Activated CD4-positive, alpha-beta T cell treated with anti-CD3 and anti-CD28 coated beads, Interleukin-2, amount 10 ng/mL, durations not matched to agents 7 days and 5 days (primary cell): Measurements from ENCODE around the gene GTF3C6. TPM values are rescaled to one million over a fixed set of nuclear protein-coding genes. Genes with fewer than 3 reads are reported as not detected.
A peak's percentile ranks its signal among the peaks of the same experiment; 100 is the strongest.
"Not testable (repeated sequence)": the region's sequence is repeated elsewhere in the genome, so short reads cannot be mapped to it uniquely, and the experiment has no call there.

Source experiments
- CTCF ChIA-PET: fragments of 350-600 bp; sonication (Branson Sonifier 250); formaldehyde crosslinking; loops from one replicate; lab custom pipeline; 2021; ENCODE audit warnings: antibody characterized with exemption; lab: Charles Lee
- POLR2A ChIA-PET: fragments of 350-600 bp; sonication (Branson Sonifier 250); formaldehyde crosslinking; loops from one replicate; lab custom pipeline; 2021; ENCODE audit warnings: antibody characterized with exemption; lab: Charles Lee
- DNase-seq: peaks from one replicate; pipeline ENCODE4 v3.0.0-alpha.2; 2020
- H3K27ac Mint-ChIP-seq: one replicate; pipeline ENCODE4 v1.8.0; 2021; ENCODE audit warnings: mild to moderate bottlenecking, moderate library complexity, mixed read lengths
- H3K27me3 Mint-ChIP-seq: one replicate; pipeline ENCODE4 v1.8.0; 2021; ENCODE audit warnings: mixed read lengths
- H3K36me3 Mint-ChIP-seq: one replicate; pipeline ENCODE4 v1.8.0; 2021; ENCODE audit warnings: low read depth, mixed read lengths
- H3K4me1 Mint-ChIP-seq: one replicate; pipeline ENCODE4 v1.8.0; 2021; ENCODE audit warnings: mixed read lengths
- H3K4me3 Mint-ChIP-seq: one replicate; pipeline ENCODE4 v1.8.0; 2021; ENCODE audit warnings: mild to moderate bottlenecking, moderate library complexity, mixed read lengths
- H3K9me3 Mint-ChIP-seq: one replicate; pipeline ENCODE4 v1.8.0; 2021; ENCODE audit warnings: mixed read lengths
- total RNA-seq, 2 experiments: library from RNA; stranded (reverse); gene quantifications; one replicate each; pipeline ENCODE4 v1.2.3, GENCODE V29; 2021

Gene GTF3C6
- total RNA-seq, 2 experiments from 2014 or later, result 85.9 to 98.7 TPM

DNA sequence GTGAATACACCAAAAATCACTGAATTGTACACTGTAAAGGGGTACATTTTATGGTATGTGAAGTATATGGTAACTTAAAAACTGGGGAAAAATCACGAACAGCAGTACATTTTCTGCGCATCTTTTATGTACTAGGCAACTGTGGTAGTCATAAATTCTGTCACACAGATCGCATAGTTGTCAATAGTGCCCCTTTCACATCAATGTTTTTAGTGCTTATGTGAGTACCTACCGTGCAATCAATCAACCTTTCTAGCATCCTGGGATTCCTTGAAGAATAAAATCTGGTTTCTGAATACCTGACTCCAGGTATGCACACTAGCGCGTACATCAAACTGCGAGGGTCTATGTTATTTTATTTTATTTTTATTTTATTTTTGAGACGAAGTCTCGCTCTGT, 22.7 kb downstream of the GTF3C6 start:
- peaks cover 33% of the 10 kb centered on the region for H3K36me3 Mint-ChIP-seq
- H3K4me1 Mint-ChIP-seq, result peaks cover 43% of the 10 kb centered on the region
- peak overlapping the region; percentile 90 for H3K4me3 Mint-ChIP-seq
- POLR2A ChIA-PET, result no interaction called here
- H3K27ac Mint-ChIP-seq, result peak overlapping the region; percentile 95
- no peak for DNase-seq
- CTCF ChIA-PET, result interaction anchor here (1.0 to 1.5 kb wide), 3 partner anchors 9 to 298 kb away, joined by 3 to 6 read pairs (median 5); no protein-coding TSS in a partner anchor
- no peaks in the 10 kb centered on the region for H3K9me3 Mint-ChIP-seq
- no peaks in the 10 kb centered on the region for H3K27me3 Mint-ChIP-seq

DNA sequence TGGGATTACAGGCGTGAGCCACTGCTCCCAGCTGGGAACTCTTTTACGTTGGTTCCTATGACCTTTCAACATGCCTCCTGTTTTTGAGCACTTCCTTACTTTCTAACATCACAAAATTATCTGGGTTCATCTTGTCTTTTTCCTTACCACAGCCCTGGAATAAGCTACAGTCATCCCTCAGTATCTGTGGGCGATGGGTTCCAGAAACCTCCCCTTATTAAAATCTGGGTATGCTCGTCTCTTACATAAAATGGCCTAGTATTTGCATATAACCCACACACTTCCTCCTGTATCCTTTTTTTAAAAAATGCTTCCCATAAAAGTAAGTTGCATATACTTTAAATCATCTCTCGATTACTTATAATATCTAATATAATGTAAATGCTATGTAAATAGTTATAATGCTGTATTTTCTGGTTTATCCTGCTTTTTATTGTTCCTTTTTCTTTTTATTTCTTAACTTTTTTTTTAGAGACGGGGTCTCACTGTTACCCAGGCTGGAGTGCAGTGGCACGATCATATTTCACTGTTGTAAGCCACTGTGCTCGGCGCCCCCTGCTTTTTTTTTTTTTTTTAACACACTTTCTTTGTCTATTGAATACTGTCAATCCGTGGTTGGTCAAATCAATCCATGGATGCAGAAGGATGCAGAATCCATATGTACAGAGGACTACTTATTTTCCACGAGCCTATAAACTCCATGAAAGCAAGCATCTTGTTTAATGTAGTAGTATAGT, 32.5 kb downstream of the GTF3C6 start:
- ChIA-PET CTCF (interaction anchor here (0.7 kb wide), 1 partner anchor 268 kb away, joined by 3 read pairs; a partner anchor contains a TSS), POLR2A (no interaction called here)
- DNase-seq, result no peak

GRCh38 chr6:110996691-110997090, 38.2 kb downstream of the GTF3C6 start:
- Mint-ChIP-seq H3K36me3 (peaks cover 48% of the 10 kb centered on the region), H3K4me1 (no peaks in the 10 kb centered on the region), H3K27me3 (no peaks in the 10 kb centered on the region), H3K4me3 (no peak overlapping the region), H3K27ac (no peak overlapping the region), H3K9me3 (no peaks in the 10 kb centered on the region)
- ChIA-PET CTCF (interaction anchor here (1.0 to 1.3 kb wide), 2 partner anchors 13 to 14 kb away, joined by 3 read pairs; no protein-coding TSS in a partner anchor), POLR2A (no interaction called here)
- DNase-seq, result no peak

More for the DNA sequence above, 32.5 kb downstream of the GTF3C6 start:
- H3K36me3 Mint-ChIP-seq, result peaks cover 44% of the 10 kb centered on the region
- H3K9me3 Mint-ChIP-seq, result no peaks in the 10 kb centered on the region
- H3K27ac Mint-ChIP-seq, result no peak overlapping the region
- no peaks in the 10 kb centered on the region for H3K27me3 Mint-ChIP-seq
- H3K4me1 Mint-ChIP-seq, result peaks cover 9% of the 10 kb centered on the region
- H3K4me3 Mint-ChIP-seq, result no peak overlapping the region

DNA sequence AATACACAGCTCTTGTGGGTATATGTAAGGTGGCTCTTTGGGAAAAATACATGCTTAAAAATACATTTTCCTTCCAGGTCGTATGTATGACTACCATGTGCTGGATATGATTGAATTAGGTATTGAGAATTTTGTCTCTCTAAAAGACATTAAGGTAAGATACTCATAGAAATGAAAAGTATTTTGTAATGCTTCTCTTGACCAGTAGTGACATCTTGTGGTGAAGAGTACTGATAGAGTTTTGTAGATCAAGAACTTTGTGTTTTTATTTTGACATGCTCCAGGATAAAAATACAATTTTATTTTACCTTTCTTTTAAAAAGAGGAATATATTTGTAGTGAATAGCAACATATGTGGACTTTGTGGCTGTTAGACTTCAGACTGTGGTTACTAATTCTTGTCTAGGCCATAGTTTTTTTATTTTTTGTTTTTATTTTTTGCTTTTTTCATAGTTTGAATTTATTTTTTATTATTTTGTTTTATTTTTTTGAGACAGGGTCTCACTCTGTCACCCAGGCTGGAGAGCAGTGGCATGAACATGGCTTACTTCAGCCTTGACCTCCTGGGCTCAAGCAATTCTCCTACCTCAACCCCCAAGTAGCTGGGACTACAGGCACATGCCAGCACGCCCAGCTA, 41.2 kb downstream of the GTF3C6 start:
- no peaks in the 10 kb centered on the region for H3K27me3 Mint-ChIP-seq
- peaks cover 42% of the 10 kb centered on the region for H3K36me3 Mint-ChIP-seq
- POLR2A ChIA-PET, result no interaction called here
- CTCF ChIA-PET, result interaction anchor here (0.6 to 2.0 kb wide), 3 partner anchors 9 to 12 kb away, joined by 3 to 6 read pairs (median 3); no protein-coding TSS in a partner anchor
- no peak overlapping the region for H3K4me3 Mint-ChIP-seq
- no peaks in the 10 kb centered on the region for H3K9me3 Mint-ChIP-seq
- no peaks in the 10 kb centered on the region for H3K4me1 Mint-ChIP-seq
- no peak overlapping the region for H3K27ac Mint-ChIP-seq
- DNase-seq, result no peak

DNA sequence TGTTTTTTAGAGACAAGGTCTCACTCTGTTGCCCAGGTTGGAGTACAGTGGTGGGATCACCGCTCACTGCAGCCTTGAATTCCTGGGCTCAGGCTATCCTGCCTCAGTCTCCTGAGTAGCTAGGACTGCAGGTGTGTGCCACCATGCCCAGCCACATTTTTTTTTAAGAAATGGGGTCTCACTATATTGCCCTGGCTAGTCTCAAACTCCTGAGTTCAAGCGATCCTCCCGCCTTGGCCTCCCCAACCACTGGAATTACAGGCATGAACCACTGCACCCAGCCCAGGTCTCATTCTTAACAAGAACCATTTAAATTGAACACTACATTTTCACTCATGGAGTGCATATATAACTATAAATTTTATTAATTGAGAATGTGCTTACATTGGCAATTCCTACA, 43.8 kb downstream of the GTF3C6 start:
- CTCF ChIA-PET, result interaction anchor here (1.2 kb wide), 1 partner anchor 8 kb away, joined by 5 read pairs; no protein-coding TSS in a partner anchor

GRCh38 chr6:111011360-111012142, 53.0 kb downstream of the GTF3C6 start:
- H3K36me3 Mint-ChIP-seq, result peaks cover 33% of the 10 kb centered on the region
- no peaks in the 10 kb centered on the region for H3K27me3 Mint-ChIP-seq
- ChIA-PET CTCF (interaction anchor here (0.6 to 2.0 kb wide), 13 partner anchors 8 to 637 kb away, joined by 3 to 6 read pairs (median 3); a partner anchor contains a TSS), POLR2A (no interaction called here)
- H3K9me3 Mint-ChIP-seq, result no peaks in the 10 kb centered on the region
- DNase-seq, result peak; percentile 39
- no peak overlapping the region for H3K4me3 Mint-ChIP-seq
- H3K27ac Mint-ChIP-seq, result no peak overlapping the region
- H3K4me1 Mint-ChIP-seq, result peaks cover 4% of the 10 kb centered on the region

More for the DNA sequence above, 43.8 kb downstream of the GTF3C6 start:
- Mint-ChIP-seq H3K4me3 (no peak overlapping the region), H3K27ac (no peak overlapping the region), H3K36me3 (peaks cover 37% of the 10 kb centered on the region), H3K9me3 (no peaks in the 10 kb centered on the region), H3K27me3 (no peaks in the 10 kb centered on the region), H3K4me1 (no peaks in the 10 kb centered on the region)
- POLR2A ChIA-PET, result no interaction called here
- DNase-seq, result no peak

- Mint-ChIP-seq H3K27me3 (no peaks in the 10 kb centered on the region), H3K4me1 (peaks cover 4% of the 10 kb centered on the region), H3K9me3 (no peaks in the 10 kb centered on the region), H3K4me3 (no peak overlapping the region), H3K27ac (no peak overlapping the region), H3K36me3 (peaks cover 36% of the 10 kb centered on the region)
- CTCF ChIA-PET, result interaction anchor here (1.2 to 2.0 kb wide), 3 partner anchors 9 to 247 kb away, joined by 3 to 6 read pairs (median 3); a partner anchor contains a TSS
- POLR2A ChIA-PET, result no interaction called here
- DNase-seq, result no peak
Observed at GRCh38 chr6:111012143-111012452, 53.6 kb downstream of the GTF3C6 start.

DNA sequence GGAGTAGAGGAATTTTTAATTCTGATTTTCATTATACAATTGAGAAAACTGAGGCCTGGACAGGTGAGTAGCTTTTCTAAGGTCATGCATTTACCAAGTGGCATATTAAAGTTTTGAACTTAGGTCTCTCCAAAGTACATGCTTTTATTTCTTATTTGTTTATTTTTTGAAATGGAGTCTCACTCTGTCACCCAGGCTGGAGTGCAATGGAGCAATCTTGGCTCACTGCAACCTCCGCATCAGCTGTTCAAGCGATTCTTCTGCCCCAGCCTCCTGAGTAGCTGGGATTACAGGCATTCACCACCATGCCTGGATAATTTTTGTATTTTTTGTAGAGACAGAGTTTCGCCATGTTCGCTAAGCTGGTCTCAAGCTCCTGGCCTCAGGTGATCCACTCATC, 54.0 kb downstream of the GTF3C6 start:
- H3K9me3 Mint-ChIP-seq, POLR2A ChIA-PET, DNase-seq, H3K27ac Mint-ChIP-seq, H3K4me3 Mint-ChIP-seq, H3K4me1 Mint-ChIP-seq, H3K27me3 Mint-ChIP-seq: not testable (repeated sequence)
- CTCF ChIA-PET, result interaction anchor here (1.2 to 2.0 kb wide), 3 partner anchors 9 to 246 kb away, joined by 3 to 6 read pairs (median 3); a partner anchor contains a TSS
- H3K36me3 Mint-ChIP-seq, result peaks cover 36% of the 10 kb centered on the region

DNA sequence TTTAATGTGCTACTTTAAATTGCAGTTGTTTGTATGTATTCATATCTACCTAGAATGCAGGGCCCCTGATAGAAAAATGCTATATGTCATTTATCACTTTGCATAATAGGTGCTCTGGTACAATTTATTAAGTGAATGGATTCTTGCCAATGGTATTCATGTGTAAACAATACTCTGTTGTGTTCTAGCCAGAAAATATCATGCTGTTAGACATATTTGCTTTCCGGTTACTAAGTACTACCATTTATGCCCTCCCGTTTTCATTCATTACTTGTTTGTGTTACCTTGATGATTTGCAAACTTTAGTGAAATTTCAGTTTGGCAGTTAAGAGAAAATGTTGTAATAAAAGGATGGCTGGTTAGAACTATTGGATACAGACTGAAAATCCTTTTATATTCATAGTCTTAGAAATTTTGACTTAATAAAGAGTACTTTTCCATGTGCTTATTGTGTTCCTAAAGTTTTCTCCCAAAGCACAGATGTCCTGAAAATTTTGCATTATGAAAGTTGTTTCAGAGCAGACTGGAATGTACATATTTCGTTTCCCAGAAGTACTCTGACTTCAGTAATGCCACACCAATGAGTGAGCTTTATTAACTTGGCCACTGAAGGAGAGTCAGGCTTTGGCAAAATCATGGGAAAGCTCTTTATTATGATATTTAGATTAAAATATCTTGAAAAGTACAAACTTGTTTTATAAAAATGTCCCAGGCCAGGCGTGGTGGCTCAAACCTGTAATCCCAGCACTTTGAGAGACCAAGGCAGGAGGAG, 54.8 kb downstream of the GTF3C6 start:
- Mint-ChIP-seq H3K27ac (no peak overlapping the region), H3K36me3 (peaks cover 39% of the 10 kb centered on the region)
- DNase-seq, result no peak

GRCh38 chr6:111015389-111016124, 57.1 kb downstream of the GTF3C6 start:
- CTCF ChIA-PET, result no interaction called here
- Mint-ChIP-seq H3K36me3 (peaks cover 35% of the 10 kb centered on the region), H3K27ac (no peak overlapping the region), H3K9me3 (no peaks in the 10 kb centered on the region), H3K4me3 (no peak overlapping the region), H3K4me1 (peaks cover 4% of the 10 kb centered on the region), H3K27me3 (no peaks in the 10 kb centered on the region)
- DNase-seq, result no peak
- POLR2A ChIA-PET, result no interaction called here

More for the DNA sequence above, 54.8 kb downstream of the GTF3C6 start:
- no peaks in the 10 kb centered on the region for H3K27me3 Mint-ChIP-seq
- POLR2A ChIA-PET, result no interaction called here
- H3K4me3 Mint-ChIP-seq, result no peak overlapping the region
- CTCF ChIA-PET, result interaction anchor here (1.6 to 2.0 kb wide), 2 partner anchors 8 to 12 kb away, joined by 3 to 6 read pairs; no protein-coding TSS in a partner anchor
- peaks cover 4% of the 10 kb centered on the region for H3K4me1 Mint-ChIP-seq
- no peaks in the 10 kb centered on the region for H3K9me3 Mint-ChIP-seq

DNA sequence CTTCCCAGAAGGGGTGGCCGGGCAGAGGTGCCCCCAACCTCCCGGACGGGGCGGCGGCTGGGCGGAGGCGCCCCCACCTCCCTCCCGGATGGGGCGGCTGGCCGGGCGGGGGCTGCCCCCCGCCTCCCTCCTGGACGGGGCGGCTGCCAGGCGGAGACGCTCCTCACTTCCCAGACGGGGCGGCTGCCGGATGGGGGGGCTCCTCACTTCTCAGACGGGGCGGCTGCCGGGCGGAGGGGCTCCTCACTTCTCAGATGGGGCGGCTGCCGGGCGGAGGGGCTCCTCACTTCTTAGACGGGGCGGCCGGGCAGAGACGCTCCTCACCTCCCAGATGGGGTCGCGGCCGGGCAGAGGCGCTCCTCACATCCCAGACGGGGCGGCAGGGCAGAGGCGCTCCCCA, 58.7 kb downstream of the GTF3C6 start:
- H3K36me3 Mint-ChIP-seq, result peaks cover 33% of the 10 kb centered on the region
- DNase-seq, result not testable (repeated sequence)
- CTCF ChIA-PET, result interaction anchor here (0.6 kb wide), 1 partner anchor 503 kb away, joined by 3 read pairs; no protein-coding TSS in a partner anchor

More for the DNA sequence above, 58.7 kb downstream of the GTF3C6 start:
- H3K27ac Mint-ChIP-seq, H3K9me3 Mint-ChIP-seq, POLR2A ChIA-PET, H3K4me3 Mint-ChIP-seq, H3K4me1 Mint-ChIP-seq, H3K27me3 Mint-ChIP-seq: not testable (repeated sequence)
